WTC11 (cell line): ENCODE data around the gene WSCD2. TPM values are rescaled to one million over a fixed set of nuclear protein-coding genes. Genes with fewer than 3 reads are reported as not detected.
A peak's percentile ranks its signal among the peaks of the same experiment; 100 is the strongest.

Source experiments
- ATAC-seq: fragments of 200-7000 bp; cut with Tn5 transposase; 2 replicates; pipeline ENCODE4 v1.10.0; 2021; ENCODE audit warnings: mild to moderate bottlenecking, moderate library complexity
- CTCF ChIA-PET: fragments of 300-600 bp; sonication (Branson Sonifier 250); formaldehyde crosslinking; loops from one replicate; lab custom pipeline; 2021; ENCODE audit warnings: antibody characterized with exemption; lab: Charles Lee
- POLR2A ChIA-PET: fragments of 350-600 bp; sonication (Branson Sonifier 250); formaldehyde crosslinking; loops from one replicate; lab custom pipeline; 2021; ENCODE audit warnings: antibody characterized with exemption; lab: Charles Lee
- DNase-seq: peaks from one replicate; pipeline ENCODE4 v3.0.0; 2021; ENCODE audit warnings: low spot score
- H3K27ac Mint-ChIP-seq: 2 replicates; pipeline ENCODE4 v1.8.0; 2021; ENCODE audit warnings: mixed read lengths
- H3K27me3 Mint-ChIP-seq: 2 replicates; pipeline ENCODE4 v1.8.0; 2021; ENCODE audit warnings: low read depth, mild to moderate bottlenecking, moderate library complexity, mixed read lengths
- H3K36me3 Mint-ChIP-seq: 2 replicates; pipeline ENCODE4 v1.8.0; 2021; ENCODE audit warnings: mixed read lengths
- H3K4me1 Mint-ChIP-seq: 2 replicates; pipeline ENCODE4 v1.8.0; 2022; ENCODE audit warnings: mixed read lengths
- H3K4me3 Mint-ChIP-seq: 2 replicates; pipeline ENCODE4 v1.8.0; 2021; ENCODE audit warnings: mild to moderate bottlenecking, moderate library complexity, mixed read lengths
- H3K9me3 Mint-ChIP-seq: 2 replicates; pipeline ENCODE4 v1.8.0; 2021; ENCODE audit warnings: mixed read lengths
- ELF4 ChIP-seq: sonication (generic); formaldehyde crosslinking; IDR thresholded peaks from 2 replicates; pipeline ENCODE4 v1.8.1; 2022; ENCODE audit warnings: low read depth, mild to moderate bottlenecking, moderate library complexity, missing genetic modification reagents
- ESRRA ChIP-seq: sonication (generic); formaldehyde crosslinking; IDR thresholded peaks from 2 replicates; pipeline ENCODE4 v1.8.1; 2022; ENCODE audit warnings: mild to moderate bottlenecking, missing genetic modification reagents, borderline replicate concordance
- FOXJ3 ChIP-seq: sonication (generic); formaldehyde crosslinking; IDR thresholded peaks from 2 replicates; pipeline ENCODE4 v1.9.0; 2021; ENCODE audit warnings: missing genetic modification reagents, mild to moderate bottlenecking, borderline replicate concordance
- JAZF1 ChIP-seq: fragments of 250-450 bp; sonication (Bioruptor Pico); IDR thresholded peaks from 2 replicates; pipeline ENCODE4 v1.9.0; 2021; ENCODE audit warnings: moderate library complexity, mild to moderate bottlenecking, inconsistent platforms
- KAT7 ChIP-seq: sonication (generic); formaldehyde crosslinking; IDR thresholded peaks from 2 replicates; pipeline ENCODE4 v1.8.1; 2023; ENCODE audit warnings: missing genetic modification reagents, mild to moderate bottlenecking, borderline replicate concordance
- MYBL2 ChIP-seq: sonication (generic); formaldehyde crosslinking; IDR thresholded peaks from 2 replicates; pipeline ENCODE4 v1.8.1; 2023; ENCODE audit warnings: mild to moderate bottlenecking, moderate library complexity, missing genetic modification reagents
- NR2C2 ChIP-seq: sonication (generic); formaldehyde crosslinking; IDR thresholded peaks from 2 replicates; pipeline ENCODE4 v1.8.0; 2022; ENCODE audit warnings: mild to moderate bottlenecking, missing genetic modification reagents
- PRRX2 ChIP-seq: fragments of 250-450 bp; sonication (Bioruptor Pico); IDR thresholded peaks from 2 replicates; pipeline ENCODE4 v1.8.0; 2021; ENCODE audit warnings: mild to moderate bottlenecking
- SMAD3 ChIP-seq: sonication (generic); formaldehyde crosslinking; IDR thresholded peaks from 2 replicates; pipeline ENCODE4 v1.8.0; 2022; ENCODE audit warnings: missing genetic modification reagents, mild to moderate bottlenecking, borderline replicate concordance
- SMAD4 ChIP-seq: sonication (generic); formaldehyde crosslinking; IDR thresholded peaks from 2 replicates; pipeline ENCODE4 v1.8.0; 2022; ENCODE audit warnings: mild to moderate bottlenecking, missing genetic modification reagents
- SP1 ChIP-seq: sonication (generic); formaldehyde crosslinking; conservative IDR thresholded peaks from 2 replicates; pipeline ENCODE4 v1.8.1; 2022; ENCODE audit warnings: missing genetic modification reagents
- TEAD4 ChIP-seq: sonication (generic); formaldehyde crosslinking; IDR thresholded peaks from 2 replicates; pipeline ENCODE4 v1.8.0; 2022; ENCODE audit warnings: mild to moderate bottlenecking, missing genetic modification reagents
- TP53 ChIP-seq: sonication (generic); formaldehyde crosslinking; IDR thresholded peaks from 2 replicates; pipeline ENCODE4 v1.8.1; 2023; ENCODE audit warnings: mild to moderate bottlenecking, missing genetic modification reagents
- ZBTB21 ChIP-seq: sonication (generic); formaldehyde crosslinking; IDR thresholded peaks from 2 replicates; pipeline ENCODE4 v1.8.1; 2023; ENCODE audit warnings: mild to moderate bottlenecking, missing genetic modification reagents, borderline replicate concordance
- ZNF121 ChIP-seq: sonication (generic); formaldehyde crosslinking; IDR thresholded peaks from 2 replicates; pipeline ENCODE4 v1.8.0; 2023; ENCODE audit warnings: missing genetic modification reagents
- ZNF317 ChIP-seq: sonication (generic); formaldehyde crosslinking; IDR thresholded peaks from 2 replicates; pipeline ENCODE4 v1.8.1; 2023; ENCODE audit warnings: low read depth, mild to moderate bottlenecking, moderate library complexity, missing genetic modification reagents, borderline replicate concordance
- ZNF416 ChIP-seq: fragments of 250-450 bp; sonication (Bioruptor Pico); IDR thresholded peaks from 2 replicates; pipeline ENCODE4 v1.9.0; 2021; ENCODE audit warnings: mild to moderate bottlenecking, inconsistent platforms
- total RNA-seq: library from RNA; stranded (reverse); gene quantifications from 3 replicates; pipeline ENCODE4 v1.2.3, GENCODE V29; 2021
- TF ChIP-seq, protein P1 (sequence below): sonication (generic); formaldehyde crosslinking; IDR thresholded peaks from 2 replicates; pipeline ENCODE4 v1.8.1; 2023; ENCODE audit warnings: mild to moderate bottlenecking, missing genetic modification reagents, moderate library complexity
- TF ChIP-seq, protein P2 (sequence below): fragments of 250-450 bp; sonication (Bioruptor Pico); conservative IDR thresholded peaks from 2 replicates; pipeline ENCODE4 v1.9.0; 2021; ENCODE audit warnings: mild to moderate bottlenecking
- TF ChIP-seq, protein P3 (sequence below): sonication (generic); formaldehyde crosslinking; IDR thresholded peaks from 2 replicates; pipeline ENCODE4 v1.8.1; 2022; ENCODE audit warnings: low read depth, mild to moderate bottlenecking, moderate library complexity, missing genetic modification reagents, borderline replicate concordance
- TF ChIP-seq, protein P4 (sequence below): fragments of 250-450 bp; sonication (Bioruptor Pico); IDR thresholded peaks from 2 replicates; pipeline ENCODE4 v1.8.0; 2021; ENCODE audit warnings: mild to moderate bottlenecking
- TF ChIP-seq, protein P5 (sequence below): fragments of 250-450 bp; sonication (Bioruptor Pico); IDR thresholded peaks from 2 replicates; pipeline ENCODE4 v1.9.0; 2021; ENCODE audit warnings: mild to moderate bottlenecking
- TF ChIP-seq, protein P6 (sequence below): sonication (generic); formaldehyde crosslinking; IDR thresholded peaks from 2 replicates; pipeline ENCODE4 v1.8.1; 2022; ENCODE audit warnings: mild to moderate bottlenecking, moderate library complexity, missing genetic modification reagents
- TF ChIP-seq, protein P7 (sequence below): sonication (generic); formaldehyde crosslinking; IDR thresholded peaks from 2 replicates; pipeline ENCODE4 v1.8.1; 2023; ENCODE audit warnings: mild to moderate bottlenecking, moderate library complexity, missing genetic modification reagents

Gene WSCD2
- total RNA-seq, 1 experiment from 2014 or later: 1.1 TPM

DNA sequence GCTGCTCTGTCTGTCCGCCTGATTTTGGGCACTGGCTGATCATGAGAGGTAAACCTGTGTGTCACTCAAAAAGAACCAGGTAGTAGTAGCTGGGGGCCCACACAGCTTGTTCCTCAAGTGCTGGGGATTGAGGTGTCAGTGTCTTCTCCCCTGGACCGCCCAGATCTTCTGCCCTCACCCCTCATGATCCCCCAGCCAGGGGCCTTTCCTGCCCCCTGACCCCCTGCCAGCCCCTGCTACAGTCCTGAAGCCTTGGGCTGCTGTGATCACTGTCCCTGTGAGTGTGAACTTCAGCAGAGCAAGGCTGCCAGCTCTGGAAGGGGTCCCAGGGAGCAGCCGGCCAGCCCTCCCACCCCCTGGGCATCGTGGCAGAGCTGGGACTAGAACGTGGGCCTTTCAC lies 11.4 kb downstream of the WSCD2 start:
- H3K4me1 Mint-ChIP-seq: peaks cover 49% of the 10 kb centered on the region
- CTCF ChIA-PET: no interaction called here
- H3K36me3 Mint-ChIP-seq: no peaks in the 10 kb centered on the region
- H3K27ac Mint-ChIP-seq: no peak overlapping the region
- DNase-seq (no peak), ATAC-seq (no peak)
- H3K4me3 Mint-ChIP-seq: no peak overlapping the region
- no peaks in the 10 kb centered on the region for H3K27me3 Mint-ChIP-seq
- no peak for TF ChIP-seq ZNF416 (CRISPR knock-in tag)
- TF ChIP-seq ESRRA (CRISPR knock-in tag): no peak
- TF ChIP-seq PRRX2 (CRISPR knock-in tag): no peak
- TF ChIP-seq NR2C2 (CRISPR knock-in tag): no peak
- TF ChIP-seq, protein P1, sequence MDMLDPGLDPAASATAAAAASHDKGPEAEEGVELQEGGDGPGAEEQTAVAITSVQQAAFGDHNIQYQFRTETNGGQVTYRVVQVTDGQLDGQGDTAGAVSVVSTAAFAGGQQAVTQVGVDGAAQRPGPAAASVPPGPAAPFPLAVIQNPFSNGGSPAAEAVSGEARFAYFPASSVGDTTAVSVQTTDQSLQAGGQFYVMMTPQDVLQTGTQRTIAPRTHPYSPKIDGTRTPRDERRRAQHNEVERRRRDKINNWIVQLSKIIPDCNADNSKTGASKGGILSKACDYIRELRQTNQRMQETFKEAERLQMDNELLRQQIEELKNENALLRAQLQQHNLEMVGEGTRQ (CRISPR knock-in tag): no peak
- no peak for TF ChIP-seq SP1 (CRISPR knock-in tag)
- no peak for TF ChIP-seq ZNF317 (CRISPR knock-in tag)
- no peak for TF ChIP-seq KAT7 (CRISPR knock-in tag)
- TF ChIP-seq, protein P2, sequence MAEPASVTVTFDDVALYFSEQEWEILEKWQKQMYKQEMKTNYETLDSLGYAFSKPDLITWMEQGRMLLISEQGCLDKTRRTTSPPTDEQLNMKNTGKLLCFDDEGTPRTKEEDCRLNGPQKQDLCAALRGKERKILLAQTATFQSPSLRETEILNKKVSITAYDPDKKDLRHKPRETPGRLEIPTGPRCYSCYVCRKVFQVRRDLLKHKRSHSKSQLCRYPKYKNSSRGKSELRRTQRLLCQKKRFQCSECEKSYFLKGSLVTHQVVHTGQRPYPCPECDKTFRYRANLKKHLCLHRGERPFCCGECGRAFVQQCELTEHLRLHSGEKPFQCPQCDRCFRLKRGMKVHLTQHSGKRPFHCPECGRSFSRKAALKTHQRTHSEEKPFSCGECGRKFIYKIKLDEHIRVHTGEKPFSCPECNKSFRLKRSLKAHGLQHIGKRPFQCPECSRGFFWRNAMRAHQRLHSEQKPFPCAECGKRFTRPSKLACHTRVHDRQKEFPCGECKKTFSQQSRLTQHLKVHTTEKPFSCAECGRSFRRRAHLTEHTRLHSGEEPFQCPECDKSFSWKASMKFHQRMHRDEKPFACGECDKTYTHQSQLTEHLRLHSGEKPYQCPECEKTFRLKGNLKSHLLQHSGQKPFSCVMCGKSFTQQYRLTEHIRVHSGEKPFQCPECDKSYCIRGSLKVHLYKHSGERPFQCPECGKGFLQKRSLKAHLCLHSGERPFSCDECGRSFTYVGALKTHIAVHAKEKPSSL: no peak
- TF ChIP-seq, protein P3, sequence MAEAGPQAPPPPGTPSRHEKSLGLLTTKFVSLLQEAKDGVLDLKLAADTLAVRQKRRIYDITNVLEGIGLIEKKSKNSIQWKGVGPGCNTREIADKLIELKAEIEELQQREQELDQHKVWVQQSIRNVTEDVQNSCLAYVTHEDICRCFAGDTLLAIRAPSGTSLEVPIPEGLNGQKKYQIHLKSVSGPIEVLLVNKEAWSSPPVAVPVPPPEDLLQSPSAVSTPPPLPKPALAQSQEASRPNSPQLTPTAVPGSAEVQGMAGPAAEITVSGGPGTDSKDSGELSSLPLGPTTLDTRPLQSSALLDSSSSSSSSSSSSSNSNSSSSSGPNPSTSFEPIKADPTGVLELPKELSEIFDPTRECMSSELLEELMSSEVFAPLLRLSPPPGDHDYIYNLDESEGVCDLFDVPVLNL (CRISPR knock-in tag): no peak
- TF ChIP-seq TEAD4 (CRISPR knock-in tag): no peak
- TF ChIP-seq TP53 (CRISPR knock-in tag): no peak
- TF ChIP-seq, protein P4, sequence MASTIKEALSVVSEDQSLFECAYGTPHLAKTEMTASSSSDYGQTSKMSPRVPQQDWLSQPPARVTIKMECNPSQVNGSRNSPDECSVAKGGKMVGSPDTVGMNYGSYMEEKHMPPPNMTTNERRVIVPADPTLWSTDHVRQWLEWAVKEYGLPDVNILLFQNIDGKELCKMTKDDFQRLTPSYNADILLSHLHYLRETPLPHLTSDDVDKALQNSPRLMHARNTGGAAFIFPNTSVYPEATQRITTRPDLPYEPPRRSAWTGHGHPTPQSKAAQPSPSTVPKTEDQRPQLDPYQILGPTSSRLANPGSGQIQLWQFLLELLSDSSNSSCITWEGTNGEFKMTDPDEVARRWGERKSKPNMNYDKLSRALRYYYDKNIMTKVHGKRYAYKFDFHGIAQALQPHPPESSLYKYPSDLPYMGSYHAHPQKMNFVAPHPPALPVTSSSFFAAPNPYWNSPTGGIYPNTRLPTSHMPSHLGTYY: no peak
- TF ChIP-seq, protein P5, sequence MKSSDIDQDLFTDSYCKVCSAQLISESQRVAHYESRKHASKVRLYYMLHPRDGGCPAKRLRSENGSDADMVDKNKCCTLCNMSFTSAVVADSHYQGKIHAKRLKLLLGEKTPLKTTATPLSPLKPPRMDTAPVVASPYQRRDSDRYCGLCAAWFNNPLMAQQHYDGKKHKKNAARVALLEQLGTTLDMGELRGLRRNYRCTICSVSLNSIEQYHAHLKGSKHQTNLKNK: no peak
- no peak for TF ChIP-seq SMAD3 (CRISPR knock-in tag)
- no peak for TF ChIP-seq FOXJ3 (CRISPR knock-in tag)
- no peak for TF ChIP-seq SMAD4 (CRISPR knock-in tag)
- TF ChIP-seq, protein P6, sequence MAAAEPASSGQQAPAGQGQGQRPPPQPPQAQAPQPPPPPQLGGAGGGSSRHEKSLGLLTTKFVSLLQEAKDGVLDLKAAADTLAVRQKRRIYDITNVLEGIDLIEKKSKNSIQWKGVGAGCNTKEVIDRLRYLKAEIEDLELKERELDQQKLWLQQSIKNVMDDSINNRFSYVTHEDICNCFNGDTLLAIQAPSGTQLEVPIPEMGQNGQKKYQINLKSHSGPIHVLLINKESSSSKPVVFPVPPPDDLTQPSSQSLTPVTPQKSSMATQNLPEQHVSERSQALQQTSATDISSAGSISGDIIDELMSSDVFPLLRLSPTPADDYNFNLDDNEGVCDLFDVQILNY: no peak
- no peak for TF ChIP-seq ZNF121 (CRISPR knock-in tag)
- TF ChIP-seq, all 79 proteins: peak for 0
- 0 out of 2 replicates have a peak, but pooled peaks cover 3% of the 10 kb centered on the region for H3K9me3 Mint-ChIP-seq
- POLR2A ChIA-PET: no interaction called here

DNA sequence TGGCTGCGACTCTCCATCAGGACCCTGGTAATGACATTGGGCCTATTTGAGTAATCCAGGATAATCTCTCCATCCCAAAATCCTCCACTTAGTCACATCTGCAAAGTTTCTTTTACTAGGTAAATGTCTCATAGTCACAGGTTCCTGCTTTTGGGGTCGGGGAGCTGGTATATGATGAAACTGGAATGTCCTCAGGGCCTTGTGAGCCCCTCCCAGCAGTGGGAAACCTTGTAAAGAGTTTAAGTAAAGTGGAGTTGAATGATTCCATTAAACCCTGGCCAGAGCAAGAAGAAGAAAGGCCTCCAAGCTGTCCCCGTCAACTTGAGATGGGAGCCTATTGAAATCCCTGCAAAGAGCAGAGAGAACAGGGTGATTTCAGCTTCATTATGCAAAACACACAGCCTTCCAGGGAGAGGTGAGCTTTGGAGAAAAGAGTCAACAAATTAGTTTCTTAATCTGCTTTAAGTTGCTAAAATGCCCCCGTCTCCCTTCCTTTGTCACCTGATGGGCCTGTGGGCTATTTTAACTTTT lies 12.6 kb downstream of the WSCD2 start:
- DNase-seq (no peak), ATAC-seq (peak; percentile 65)
- H3K27me3 Mint-ChIP-seq: no peaks in the 10 kb centered on the region
- H3K9me3 Mint-ChIP-seq: 0 out of 2 replicates have a peak, but pooled peaks cover 3% of the 10 kb centered on the region
- no peak overlapping the region for H3K4me3 Mint-ChIP-seq
- ChIA-PET POLR2A (no interaction called here), CTCF (interaction anchor here (0.8 to 1.4 kb wide), 4 partner anchors 12 to 223 kb away, joined by 3 to 15 read pairs (median 4); partner anchors contain the start of gene WSCD2)
- H3K36me3 Mint-ChIP-seq: no peaks in the 10 kb centered on the region
- H3K4me1 Mint-ChIP-seq: peaks cover 48% of the 10 kb centered on the region
- H3K27ac Mint-ChIP-seq: peak overlapping the region; percentile 54
- TF ChIP-seq, protein P4: no peak
- TF ChIP-seq ZBTB21 (no peak), SMAD4 (CRISPR knock-in tag) (no peak), ELF4 (CRISPR knock-in tag) (no peak), SP1 (CRISPR knock-in tag) (no peak), MYBL2 (CRISPR knock-in tag) (no peak), SMAD3 (CRISPR knock-in tag) (no peak), JAZF1 (CRISPR knock-in tag) (no peak)
- TF ChIP-seq, protein P7, sequence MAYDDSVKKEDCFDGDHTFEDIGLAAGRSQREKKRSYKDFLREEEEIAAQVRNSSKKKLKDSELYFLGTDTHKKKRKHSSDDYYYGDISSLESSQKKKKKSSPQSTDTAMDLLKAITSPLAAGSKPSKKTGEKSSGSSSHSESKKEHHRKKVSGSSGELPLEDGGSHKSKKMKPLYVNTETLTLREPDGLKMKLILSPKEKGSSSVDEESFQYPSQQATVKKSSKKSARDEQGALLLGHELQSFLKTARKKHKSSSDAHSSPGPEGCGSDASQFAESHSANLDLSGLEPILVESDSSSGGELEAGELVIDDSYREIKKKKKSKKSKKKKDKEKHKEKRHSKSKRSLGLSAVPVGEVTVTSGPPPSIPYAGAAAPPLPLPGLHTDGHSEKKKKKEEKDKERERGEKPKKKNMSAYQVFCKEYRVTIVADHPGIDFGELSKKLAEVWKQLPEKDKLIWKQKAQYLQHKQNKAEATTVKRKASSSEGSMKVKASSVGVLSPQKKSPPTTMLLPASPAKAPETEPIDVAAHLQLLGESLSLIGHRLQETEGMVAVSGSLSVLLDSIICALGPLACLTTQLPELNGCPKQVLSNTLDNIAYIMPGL (CRISPR knock-in tag): no peak
